Uterus (tissue), 2 donors: ENCODE data around the gene BRCC3.
A peak's percentile ranks its signal among the peaks of the same experiment; 100 is the strongest.

Experiments used
- CTCF ChIP-seq, 4 experiments: fragments of 200-600 bp in 2 of 4; fragments of 450-650 bp in 2 of 4; sonication (generic) in 2 of 4; IDR thresholded peaks; one replicate each; pipeline ENCODE4 v1.5.1; 2016 to 2019; ENCODE audit warnings: antibody characterized with exemption in 4 of 4, mild to moderate bottlenecking in 2 of 4, moderate library complexity in 1 of 4
- POLR2A ChIP-seq, 2 donors: fragments of 450-650 bp; IDR thresholded peaks; one replicate each; pipeline ENCODE4 v1.6.1; 2016; ENCODE audit warnings: antibody characterized with exemption in 2 of 2, mild to moderate bottlenecking in 1 of 2, moderate library complexity in 1 of 2

DNA sequence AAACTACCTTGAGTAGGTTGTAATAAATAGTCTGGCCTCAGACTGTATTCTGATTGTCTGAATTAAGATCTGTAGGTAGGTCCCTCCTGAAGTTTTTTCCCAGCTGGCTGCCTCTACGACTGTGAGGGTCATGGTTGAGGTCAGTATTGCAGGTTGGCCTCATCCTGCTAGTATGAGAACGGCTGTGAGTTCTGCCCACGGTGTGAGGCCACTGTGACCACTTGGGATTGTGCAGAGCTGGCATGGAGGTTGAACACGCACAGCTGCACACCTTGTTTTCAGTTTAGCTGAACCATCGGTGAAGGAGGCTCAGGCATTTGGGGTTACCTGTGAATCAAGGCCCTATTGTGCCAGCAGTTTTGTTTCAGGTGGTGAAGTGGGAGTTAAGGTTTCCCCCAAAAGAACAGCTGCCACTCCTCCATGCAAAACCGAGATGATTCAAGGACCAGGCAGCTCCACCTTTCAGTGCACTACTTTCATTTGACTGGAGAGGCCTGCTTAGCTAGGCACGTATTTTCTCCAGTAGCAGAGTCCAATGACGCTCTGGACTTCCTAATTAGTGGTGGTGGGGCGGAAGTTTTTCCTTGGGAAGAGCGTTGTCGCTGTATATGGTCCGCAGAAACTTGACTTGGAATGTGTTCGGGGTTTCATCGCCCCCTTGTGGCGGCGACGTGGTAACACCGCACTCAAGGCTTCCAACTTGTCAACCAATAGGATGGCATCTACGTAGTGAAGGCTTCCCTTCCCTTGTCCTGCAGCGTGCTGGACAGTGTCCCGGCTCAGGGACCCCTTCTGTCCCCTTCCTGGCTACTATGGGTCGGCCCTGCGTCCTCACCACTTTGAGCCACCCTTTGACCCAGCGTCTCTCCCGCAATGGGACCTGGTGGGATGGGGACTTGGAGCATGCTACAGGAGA, 14.2 kb upstream of the BRCC3 start:
- TF ChIP-seq CTCF (IDR thresholded peaks at IDR 0.05) (peak; percentile 55 to 71 (median 63)), POLR2A (IDR thresholded peaks at IDR 0.05) (no peak)
